ENCODE data around the gene RALGAPA2.

The RALGAPA2 gene

GRCh38 chr20:20499439-20499838, 213.0 kb downstream of the RALGAPA2 start:
- DNase-seq (ENCODE audit: low read depth in 2 of 2, low spot score in 1 of 2): no peak

GRCh38 chr20:20498076-20498861, 214.2 kb downstream of the RALGAPA2 start:
- no peak for DNase-seq (ENCODE audit: low read depth in 2 of 2, low spot score in 1 of 2)

- no peak for DNase-seq (ENCODE audit: low read depth in 2 of 2, low spot score in 1 of 2)
These were observed 215.0 kb downstream of the RALGAPA2 start for GRCh38 chr20:20497242-20497978.

- no peak for DNase-seq (ENCODE audit: low read depth in 2 of 2, low spot score in 1 of 2)
These were observed 216.5 kb downstream of the RALGAPA2 start for GRCh38 chr20:20495729-20496503.

GRCh38 chr20:20493701-20494100, 218.7 kb downstream of the RALGAPA2 start:
- no peak for DNase-seq (ENCODE audit: low read depth in 2 of 2, low spot score in 1 of 2)

- DNase-seq (ENCODE audit: low read depth in 2 of 2, low spot score in 1 of 2): no peak
These were observed 219.7 kb downstream of the RALGAPA2 start for GRCh38 chr20:20492521-20493332.

- no peak for DNase-seq (ENCODE audit: low read depth in 2 of 2, low spot score in 1 of 2)
These were observed 220.6 kb downstream of the RALGAPA2 start for GRCh38 chr20:20491784-20492264.

- DNase-seq (ENCODE audit: low read depth in 2 of 2, low spot score in 1 of 2): no peak
These were observed 221.2 kb downstream of the RALGAPA2 start for GRCh38 chr20:20491110-20491783.

- no peak for DNase-seq (ENCODE audit: low read depth in 2 of 2, low spot score in 1 of 2)
These were observed 221.8 kb downstream of the RALGAPA2 start for GRCh38 chr20:20490673-20491072.

GRCh38 chr20:20489648-20490341, 222.6 kb downstream of the RALGAPA2 start:
- no peak for DNase-seq (ENCODE audit: low read depth in 2 of 2, low spot score in 1 of 2)

- DNase-seq (ENCODE audit: low read depth in 2 of 2, low spot score in 1 of 2): no peak
These were observed 223.4 kb downstream of the RALGAPA2 start for GRCh38 chr20:20489054-20489453.

- no peak for DNase-seq (ENCODE audit: low read depth in 2 of 2, low spot score in 1 of 2)
These were observed 224.1 kb downstream of the RALGAPA2 start for GRCh38 chr20:20488388-20488787.

GRCh38 chr20:20487811-20488210, 224.6 kb downstream of the RALGAPA2 start:
- no peak for DNase-seq (ENCODE audit: low read depth in 2 of 2, low spot score in 1 of 2)

GRCh38 chr20:20483328-20483727, 229.1 kb downstream of the RALGAPA2 start:
- no peak for DNase-seq (ENCODE audit: low read depth in 2 of 2, low spot score in 1 of 2)

- no peak for DNase-seq (ENCODE audit: low read depth in 2 of 2, low spot score in 1 of 2)
These were observed 230.0 kb downstream of the RALGAPA2 start for GRCh38 chr20:20482453-20482852.

GRCh38 chr20:20480689-20481088, 231.8 kb downstream of the RALGAPA2 start:
- no peak for DNase-seq (ENCODE audit: low read depth in 2 of 2, low spot score in 1 of 2)

GRCh38 chr20:20480126-20480525, 232.3 kb downstream of the RALGAPA2 start:
- no peak for DNase-seq (ENCODE audit: low read depth in 2 of 2, low spot score in 1 of 2)

GRCh38 chr20:20477444-20478041, 234.9 kb downstream of the RALGAPA2 start:
- no peak for DNase-seq (ENCODE audit: low read depth in 2 of 2, low spot score in 1 of 2)

- no peak for DNase-seq (ENCODE audit: low read depth in 2 of 2, low spot score in 1 of 2)
These were observed 235.9 kb downstream of the RALGAPA2 start for GRCh38 chr20:20476504-20476903.
